ENCODE measurements around the gene STX4.
A peak's percentile ranks its signal among the peaks of the same experiment; 100 is the strongest.
"Not testable (repeated sequence)": the region's sequence is repeated elsewhere in the genome, so short reads cannot be mapped to it uniquely, and the experiment has no call there.

STX4 gene

DNA sequence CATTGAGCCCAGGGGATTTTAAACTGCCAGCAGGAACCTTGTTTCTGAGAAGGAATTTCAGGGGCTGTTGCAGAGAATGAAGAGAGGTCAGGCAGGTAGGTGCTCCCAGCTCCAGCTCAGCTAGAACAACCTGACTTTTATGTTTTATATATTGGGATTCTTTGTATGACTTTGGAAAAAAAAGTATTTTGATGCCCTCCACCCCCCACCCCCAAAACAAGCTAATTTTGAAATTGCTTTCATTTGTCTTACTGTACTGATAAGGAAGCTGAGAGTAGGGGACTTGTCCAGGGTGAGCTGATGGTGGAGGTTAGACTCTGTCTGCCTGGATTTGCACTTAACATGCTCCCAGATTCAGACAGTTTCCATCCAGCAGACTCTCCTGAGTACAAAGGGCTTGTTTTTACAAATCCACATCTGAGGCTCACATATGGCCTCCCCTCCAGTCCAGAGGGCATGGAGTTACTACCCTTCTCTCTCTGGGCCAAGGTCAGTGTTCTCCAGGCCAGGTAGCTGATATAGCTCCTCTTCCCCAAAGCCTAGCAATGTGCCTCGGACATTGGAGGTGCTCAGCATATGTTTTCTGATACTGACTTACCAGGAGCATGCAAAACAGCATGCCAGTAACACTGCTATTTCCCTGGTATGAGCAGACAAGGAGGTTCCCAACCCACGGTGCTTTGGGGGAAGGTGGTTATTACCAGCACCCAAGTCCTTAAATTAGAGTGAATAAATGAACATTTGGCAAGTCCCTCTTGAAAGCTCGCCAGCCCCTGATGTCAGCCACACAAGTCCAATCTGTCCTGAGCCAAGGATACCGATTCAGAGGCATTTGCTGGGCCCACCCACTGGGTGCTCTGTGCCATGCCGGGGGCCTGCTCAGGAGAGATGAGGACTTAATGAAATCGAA lies 34.3 kb upstream of the STX4 start:
- FAIRE-seq (no peak), DNase-seq (ENCODE audit: low spot score) (no peak)

DNA sequence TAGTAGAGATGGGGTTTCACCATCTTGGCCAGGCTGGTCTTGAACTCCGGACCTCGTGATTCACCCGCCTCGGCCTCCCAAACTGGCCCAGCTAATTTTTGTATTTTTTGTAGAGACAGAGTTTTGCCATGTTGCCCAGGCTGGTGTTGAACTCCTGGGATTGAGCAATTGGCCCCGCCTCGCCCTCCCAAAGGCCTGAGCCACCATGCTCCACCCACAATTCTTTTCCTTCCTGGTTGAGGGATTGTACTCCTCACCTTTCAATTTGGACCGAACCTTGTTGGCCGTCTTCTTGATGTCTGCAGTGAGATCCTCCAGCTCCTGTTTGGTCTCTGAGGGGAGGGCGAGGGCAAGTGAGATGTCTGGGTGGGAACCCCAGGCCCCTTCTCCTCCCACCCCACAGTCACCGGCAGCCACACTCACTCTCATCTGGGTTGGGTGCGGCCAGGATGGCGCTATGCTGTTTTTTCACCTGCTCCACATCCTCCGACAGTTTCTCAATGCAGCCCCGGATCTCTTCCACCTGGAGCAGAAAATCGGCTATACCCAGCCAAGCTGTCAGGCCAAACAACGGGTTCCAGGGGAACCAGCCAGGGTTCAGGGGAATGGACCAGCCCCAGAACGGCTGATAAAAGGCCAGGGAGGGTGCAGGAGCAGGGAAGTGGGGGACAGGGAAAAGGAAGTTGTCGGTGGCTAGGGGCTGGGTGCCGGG lies 32.5 kb upstream of the STX4 start:
- DNase-seq (ENCODE audit: low spot score) (no peak), FAIRE-seq (no peak)

DNA sequence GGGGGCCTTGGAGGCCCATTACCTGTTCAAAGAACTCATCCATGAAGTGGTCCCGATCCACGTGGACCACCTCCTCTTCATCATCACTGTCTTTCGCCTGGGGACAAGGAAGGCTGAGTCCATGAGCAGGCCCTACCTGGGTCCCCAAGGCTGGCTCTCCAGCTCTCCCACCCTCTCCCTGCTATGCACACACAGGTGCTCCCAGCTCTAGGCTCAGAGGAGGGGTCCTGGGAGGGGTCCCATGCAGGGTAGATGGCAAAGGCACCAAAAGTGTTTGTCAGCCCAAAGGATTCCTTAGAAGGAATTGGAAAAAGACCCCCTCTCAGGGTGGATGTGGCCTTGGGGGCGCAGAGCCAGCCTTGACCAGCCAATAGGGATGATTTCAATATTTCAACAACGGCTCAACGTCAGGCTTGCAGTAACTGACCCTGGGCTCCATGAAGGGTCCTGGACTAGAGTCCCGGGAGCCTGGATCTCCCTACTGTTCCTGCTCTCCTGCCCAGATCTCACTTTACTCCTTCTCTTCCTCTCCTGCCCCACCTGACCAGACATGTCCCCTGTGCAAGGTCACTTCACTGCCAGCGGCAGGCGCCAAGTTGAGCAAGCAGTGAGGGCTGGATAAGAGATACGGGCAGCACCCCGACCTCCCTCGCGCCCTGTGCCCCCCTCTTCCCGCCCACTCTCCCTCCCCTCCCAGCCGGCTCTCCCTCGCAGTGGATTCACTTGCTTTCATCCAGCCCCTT lies 31.7 kb upstream of the STX4 start:
- FAIRE-seq: no peak
- DNase-seq (ENCODE audit: low spot score): no peak

DNA sequence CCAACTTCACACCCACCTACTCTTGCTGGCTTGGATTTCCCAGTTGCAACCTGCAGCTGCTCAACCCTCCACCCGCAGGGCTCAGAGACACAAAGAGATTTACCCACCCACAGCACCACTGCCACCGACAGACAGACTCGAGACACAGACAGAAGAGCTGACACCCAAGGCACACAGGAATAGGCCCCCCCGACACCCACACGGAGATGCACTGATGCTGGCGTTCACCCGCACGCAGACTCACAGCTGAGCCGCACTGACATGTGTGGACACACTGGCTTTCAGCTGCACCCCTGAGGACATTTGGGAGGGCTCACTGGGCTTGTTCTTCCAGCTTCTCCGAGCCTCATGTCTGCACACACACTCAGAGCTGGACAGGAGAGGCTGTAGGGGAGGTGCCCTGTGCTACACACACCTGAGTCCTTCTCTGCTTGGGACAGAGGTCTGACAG lies 31.1 kb upstream of the STX4 start:
- DNase-seq (ENCODE audit: low spot score): no peak
- FAIRE-seq: no peak

DNA sequence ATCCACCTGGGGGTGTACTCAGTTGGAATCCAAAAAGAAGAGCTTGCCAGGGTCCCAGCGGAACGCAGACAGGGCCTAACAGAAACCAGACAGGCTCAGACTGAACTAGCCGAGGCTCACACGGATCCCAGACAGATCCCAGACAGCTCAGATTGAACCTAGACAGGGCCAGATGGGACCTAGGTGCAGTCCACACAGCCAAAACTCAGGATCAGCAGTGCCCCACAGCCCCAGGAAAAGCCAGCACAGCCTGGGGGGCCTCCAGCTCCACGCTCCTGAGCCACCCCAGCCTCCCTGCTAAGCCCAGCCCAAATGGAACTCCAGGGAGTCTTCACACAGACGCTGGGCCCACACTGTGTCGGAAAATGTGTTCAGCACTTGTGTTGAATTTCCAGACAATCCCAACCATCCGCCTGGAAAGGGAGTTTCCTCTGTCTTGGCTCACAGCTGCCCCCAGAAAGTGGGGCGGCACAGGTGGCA lies 30.5 kb upstream of the STX4 start:
- no peak for DNase-seq (ENCODE audit: low spot score)
- FAIRE-seq: no peak

DNA sequence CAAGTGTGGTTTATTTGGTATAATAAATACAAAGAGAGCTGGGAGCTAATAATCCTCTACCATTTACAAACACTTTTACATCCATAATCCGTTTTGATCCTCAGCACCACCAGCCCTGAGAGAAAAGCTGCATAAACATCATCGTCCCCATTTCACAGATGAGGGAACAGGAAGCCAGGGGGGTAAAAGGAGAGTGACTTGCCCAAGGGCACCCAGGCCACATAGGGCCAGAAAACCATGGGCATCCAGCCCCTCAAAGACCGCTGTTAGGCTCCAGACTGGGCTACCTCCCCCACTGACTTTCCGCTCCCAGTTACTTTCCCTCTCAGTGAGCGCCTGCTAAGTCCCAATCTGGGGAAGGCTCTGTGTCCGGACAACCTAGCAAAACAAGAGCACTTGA lies 29.6 kb upstream of the STX4 start:
- DNase-seq (ENCODE audit: low spot score) (no peak), FAIRE-seq (no peak)

DNA sequence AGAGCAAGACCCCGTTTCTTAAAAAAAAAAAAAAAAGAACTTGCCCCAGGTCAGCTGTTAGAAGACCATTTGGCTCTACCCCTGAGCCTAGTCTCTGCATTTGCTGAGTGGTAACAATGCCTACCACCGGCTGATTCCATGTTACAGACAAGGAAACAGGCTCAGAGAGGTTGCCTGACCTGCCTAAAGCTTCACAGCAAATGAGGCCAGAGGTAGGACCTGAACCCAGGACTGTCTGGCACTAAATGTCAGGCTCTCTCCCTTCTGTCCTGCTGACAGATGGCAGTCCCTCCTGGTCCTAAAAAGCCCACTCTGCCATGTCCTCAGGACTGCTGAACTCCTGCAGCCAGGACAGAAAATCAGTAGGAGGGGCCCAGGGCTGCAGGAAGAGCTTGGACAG lies 28.7 kb upstream of the STX4 start:
- FAIRE-seq: no peak
- DNase-seq (ENCODE audit: low spot score): no peak

DNA sequence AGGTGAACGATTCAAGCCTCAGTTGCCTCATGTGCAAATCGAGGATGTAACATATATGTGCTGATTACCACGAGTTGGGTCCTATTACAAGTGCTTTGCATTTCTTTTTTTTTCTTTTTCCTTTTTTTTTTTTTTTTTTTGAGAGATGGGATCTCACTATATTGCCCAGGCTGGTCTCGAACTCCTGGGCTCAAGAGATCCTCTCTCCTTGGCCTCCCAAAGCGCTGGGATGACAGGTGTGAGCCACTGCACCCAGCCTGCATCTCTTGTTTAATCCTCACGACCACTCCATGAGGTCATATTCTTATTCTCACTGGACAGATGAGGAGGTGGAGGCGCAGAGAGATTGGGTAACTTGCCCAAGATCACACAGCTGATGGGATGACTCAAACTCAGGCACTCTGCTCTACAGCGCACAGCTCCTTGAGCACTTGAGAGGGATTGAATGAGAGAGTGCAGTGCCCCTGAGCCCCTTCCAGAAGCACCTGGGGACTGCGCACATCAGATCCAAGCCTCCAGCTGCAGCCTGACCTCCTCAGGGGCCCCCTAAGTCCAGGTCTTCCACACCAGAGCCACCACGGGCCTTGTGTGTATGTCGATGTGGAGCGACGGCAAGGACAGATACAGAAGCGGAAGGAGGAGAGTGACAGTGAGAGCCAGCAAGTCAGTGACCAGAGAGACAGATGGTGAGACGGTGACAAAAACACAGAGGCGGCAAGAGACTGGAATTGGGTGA lies 27.8 kb upstream of the STX4 start:
- DNase-seq (ENCODE audit: low spot score) (no peak), FAIRE-seq (no peak)

DNA sequence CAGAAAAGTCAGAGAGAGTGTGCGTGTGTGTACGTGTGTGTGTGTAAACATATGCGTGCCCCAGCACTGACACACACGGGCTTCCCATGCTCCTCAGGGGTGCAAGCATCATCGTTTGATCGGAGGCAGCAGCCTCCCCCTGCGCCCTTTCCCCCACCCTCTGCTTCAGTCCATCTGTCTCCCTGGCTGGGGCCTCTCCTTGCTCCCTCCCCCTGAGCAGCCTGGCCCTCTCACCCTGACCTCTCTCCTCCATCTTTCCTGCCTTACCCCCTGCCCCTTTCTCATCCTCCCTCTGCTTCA lies 27.3 kb upstream of the STX4 start:
- DNase-seq (ENCODE audit: low spot score) (no peak), FAIRE-seq (no peak)

DNA sequence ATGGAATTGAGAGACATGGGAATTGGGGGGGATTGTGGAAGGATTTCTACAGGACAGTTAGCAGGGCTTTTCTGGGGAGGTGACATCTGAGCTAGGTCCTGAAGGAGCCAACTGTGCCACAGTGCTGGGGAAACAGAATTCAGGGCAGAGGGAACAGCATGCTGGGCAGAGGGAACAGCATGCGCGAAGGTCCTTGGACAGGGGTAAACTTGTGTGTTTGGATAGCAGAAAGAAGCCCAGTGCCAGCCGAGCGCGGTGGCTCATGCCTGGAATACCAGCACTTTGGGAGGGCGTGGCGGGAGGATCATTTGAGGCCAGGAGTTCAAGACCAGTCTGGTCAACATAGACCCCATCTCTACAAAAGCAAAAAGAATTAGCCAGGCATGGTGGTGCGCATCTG lies 26.8 kb upstream of the STX4 start:
- DNase-seq (ENCODE audit: low spot score): no peak
- no peak for FAIRE-seq

DNA sequence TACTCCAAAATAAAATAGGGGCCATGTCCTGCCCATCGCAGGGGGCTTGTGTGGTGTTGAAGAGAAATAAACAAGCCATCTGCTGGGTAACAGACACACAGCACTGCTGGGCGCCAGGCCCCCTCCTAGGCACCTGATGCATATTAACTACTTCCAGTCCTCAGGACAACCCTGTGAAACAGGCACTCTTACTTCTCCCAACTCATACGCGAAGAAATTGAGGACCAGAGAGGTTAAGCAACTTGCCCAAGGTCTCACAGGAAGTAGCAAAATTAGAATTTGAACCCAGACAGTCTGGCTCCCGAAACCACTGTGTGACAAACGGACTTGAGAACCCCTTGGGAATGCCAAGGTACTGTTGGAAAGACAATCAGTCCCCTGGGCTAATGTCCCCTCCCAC lies 25.7 kb upstream of the STX4 start:
- FAIRE-seq (no peak), DNase-seq (ENCODE audit: low spot score) (no peak)

DNA sequence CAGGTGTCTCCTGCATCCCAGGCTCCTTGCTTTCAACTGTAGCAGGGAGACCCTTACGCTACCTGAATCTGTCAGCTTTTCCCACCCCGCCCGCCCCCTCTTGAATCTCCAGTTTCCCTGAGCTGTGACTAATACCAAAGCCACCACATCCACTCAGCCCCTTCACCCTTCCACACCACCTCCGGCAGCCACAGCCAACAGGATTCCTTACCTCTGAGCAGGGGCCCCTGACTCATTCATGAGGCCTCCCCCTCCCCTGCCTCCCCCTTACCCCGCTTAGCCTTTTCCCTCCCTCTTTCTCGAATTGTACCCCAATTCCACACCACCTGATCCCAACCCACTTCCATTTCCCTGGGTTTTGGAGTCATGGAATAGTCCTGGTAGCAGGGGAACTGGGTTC lies 25.2 kb upstream of the STX4 start:
- FAIRE-seq (no peak), DNase-seq (ENCODE audit: low spot score) (peak; percentile 72)

DNA sequence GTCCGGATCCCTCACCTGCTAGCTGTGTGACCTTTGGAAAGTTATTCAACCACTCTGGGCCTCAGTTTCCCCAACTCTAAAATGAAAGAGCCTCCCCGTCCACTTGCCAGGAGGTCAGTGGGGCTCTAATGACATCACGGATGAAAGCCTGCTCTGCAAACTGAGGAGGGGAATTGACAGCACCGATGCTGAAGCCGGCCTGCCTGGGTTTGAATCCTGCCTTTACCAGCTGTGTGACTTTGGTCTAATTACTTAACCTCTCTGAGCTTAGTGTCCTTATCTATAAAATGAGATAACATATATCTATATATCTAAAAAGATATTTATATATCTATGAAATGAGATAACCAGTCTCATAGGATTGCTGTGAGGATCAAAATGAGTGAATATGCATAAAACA lies 24.8 kb upstream of the STX4 start:
- FAIRE-seq (no peak), DNase-seq (ENCODE audit: low spot score) (no peak)

DNA sequence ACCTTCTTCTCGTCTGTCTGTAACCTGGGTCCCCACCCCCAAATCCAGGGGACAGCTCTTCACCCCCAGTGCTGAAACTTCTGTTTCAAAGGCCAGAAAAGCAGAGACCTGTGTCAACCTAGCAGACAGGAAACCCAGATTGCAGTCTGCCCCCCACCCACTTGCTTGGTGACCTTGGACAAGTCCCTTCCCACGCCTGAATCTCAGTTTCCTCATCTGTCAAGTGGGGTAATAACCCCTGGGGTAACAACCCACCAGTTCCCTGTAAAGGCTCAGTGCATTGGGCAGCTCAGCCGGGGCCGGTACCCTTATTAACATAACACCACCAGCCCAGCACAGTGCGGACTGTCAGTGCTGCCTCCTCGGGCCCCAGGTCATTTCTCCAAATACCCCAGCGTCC lies 24.2 kb upstream of the STX4 start:
- FAIRE-seq (no peak), DNase-seq (ENCODE audit: low spot score) (no peak)

DNA sequence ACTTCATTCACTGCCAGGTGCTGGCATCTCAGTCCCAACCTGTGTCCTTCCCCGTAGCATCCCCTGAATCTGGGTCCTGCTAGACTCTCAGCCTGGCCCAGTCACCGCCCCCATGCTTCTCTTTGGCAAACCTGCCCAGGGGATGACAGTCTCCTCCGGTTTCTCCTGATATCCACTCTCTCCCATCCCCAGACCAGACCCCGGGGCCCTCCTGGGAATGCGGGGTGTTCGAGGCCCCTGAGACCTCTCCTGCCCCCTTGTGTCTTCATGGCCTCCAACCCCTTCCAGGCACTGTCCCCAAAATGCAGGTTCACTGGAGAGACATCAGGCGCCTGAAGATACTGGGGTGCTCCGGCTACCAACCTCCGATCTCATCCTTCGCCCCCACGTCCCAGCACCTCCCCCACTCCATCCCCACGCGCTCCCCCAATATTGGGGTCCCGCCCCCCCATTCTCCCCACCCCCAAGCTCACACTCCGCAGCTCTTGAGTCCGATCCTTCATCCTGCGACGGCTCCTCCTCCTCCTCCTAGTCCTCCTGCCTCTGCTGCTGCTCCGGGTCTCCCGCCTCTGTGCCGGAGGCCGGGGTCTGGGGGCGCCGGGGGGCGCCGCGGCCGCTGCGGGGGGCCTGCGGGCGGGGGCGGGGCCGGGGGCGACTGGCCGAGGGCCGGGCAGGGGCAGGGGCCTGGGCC lies 23.3 kb upstream of the STX4 start:
- no peak for DNase-seq (ENCODE audit: low spot score)
- FAIRE-seq: no peak

DNA sequence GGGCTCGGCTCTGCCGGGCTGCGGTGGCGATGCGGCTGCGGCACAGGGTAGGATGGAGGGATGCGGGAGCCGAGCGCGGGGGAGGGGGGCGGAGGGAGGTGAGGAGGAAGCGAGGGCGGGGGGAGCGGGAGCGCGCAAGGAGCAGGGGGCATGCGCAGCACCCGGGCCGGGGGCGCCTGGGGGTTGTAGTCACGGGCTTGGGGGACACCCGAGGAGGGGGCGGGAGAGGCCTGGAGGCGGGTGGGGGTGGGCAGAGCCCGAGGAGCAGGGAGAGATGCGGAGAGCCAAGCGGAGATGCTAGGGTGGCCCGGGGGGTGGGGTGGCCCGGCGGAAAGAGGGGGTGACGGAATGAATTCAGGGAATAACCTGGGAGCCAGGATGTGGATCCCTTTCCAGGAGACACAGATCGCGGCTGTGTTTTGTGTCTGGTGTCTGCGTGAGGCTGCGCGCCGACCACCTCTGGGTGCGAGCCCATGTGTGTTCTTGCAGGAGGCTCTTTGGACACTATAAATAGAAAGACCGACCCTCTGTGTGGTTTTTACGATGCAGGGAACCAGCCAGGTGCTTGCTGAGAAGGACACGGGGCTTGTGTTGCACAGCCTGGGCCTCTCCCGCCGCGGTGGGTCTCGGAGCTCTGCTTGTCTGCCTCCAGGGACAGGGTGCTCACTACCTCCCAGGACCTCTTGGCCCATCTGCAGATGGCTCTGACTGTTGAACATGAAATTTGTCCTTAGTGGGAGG lies 22.6 kb upstream of the STX4 start, which contains the start of gene STX1B:
TSS of gene STX1B (minus strand) at position 54 of the 741 bp plus-strand sequence. CDS start 242 bp downstream, outside the sequence.
- no peak for DNase-seq (ENCODE audit: low spot score)
- FAIRE-seq: no peak

DNA sequence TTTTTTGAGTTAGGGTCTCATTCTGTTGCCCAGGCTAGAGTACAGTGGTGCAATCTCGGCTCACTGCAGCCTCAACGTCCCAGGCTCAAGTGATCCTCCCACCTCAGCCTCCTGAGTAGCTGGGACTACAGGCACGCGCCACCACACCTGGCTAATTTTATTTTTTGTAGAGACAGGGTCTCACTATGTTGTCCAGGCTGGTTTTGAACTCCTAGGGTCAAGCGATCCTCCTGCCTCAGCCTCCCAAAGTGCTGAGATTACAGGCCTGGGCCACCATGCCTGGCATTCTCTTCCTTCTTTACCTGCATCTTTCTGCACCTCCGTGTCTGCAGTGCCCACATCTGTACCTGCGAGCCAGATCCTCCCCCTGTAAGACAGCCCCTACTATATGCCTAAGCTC lies 21.5 kb upstream of the STX4 start:
- FAIRE-seq; DNase-seq (ENCODE audit: low spot score): not testable (repeated sequence)

DNA sequence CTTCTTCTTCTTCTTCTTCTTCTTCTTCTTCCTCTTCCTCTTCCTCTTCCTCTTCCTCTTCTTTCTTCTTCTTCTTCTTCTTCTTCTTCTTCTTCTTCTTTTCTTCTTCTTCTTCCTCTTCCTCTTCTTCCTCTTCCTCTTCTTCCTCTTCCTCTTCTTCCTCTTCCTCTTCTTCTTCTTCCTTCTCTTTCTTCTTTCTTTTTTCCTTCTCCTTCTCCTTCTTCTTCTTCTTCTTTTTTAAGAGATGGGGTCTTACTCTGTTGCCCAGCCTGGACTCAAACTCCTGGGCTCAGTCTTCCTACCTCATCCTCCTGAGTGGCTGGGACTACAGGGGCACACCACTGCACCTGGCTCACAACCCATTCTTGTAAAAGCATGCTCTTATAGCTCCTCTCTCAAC lies 20.1 kb upstream of the STX4 start:
- DNase-seq (ENCODE audit: low spot score); FAIRE-seq: not testable (repeated sequence)

DNA sequence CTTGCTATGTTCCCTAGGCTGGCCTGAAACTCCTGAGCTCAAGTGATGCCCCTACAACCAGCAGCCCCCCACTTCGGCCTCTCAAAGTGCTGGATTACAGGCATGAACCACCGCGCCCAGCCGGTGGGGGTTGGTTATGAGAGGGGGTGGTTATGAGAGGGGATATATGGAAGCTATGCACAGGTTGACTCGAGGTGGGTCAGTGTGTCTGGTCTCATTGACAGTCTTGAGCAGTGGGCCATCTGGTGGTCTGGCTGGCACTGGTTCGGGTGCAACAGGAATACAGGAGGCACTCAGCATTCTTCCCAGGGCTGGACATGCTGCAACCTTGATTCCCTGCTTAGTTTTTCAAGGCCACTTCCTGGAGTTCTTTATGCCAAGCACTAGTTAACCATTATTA lies 17.3 kb upstream of the STX4 start:
- DNase-seq (ENCODE audit: low spot score): no peak
- no peak for FAIRE-seq

DNA sequence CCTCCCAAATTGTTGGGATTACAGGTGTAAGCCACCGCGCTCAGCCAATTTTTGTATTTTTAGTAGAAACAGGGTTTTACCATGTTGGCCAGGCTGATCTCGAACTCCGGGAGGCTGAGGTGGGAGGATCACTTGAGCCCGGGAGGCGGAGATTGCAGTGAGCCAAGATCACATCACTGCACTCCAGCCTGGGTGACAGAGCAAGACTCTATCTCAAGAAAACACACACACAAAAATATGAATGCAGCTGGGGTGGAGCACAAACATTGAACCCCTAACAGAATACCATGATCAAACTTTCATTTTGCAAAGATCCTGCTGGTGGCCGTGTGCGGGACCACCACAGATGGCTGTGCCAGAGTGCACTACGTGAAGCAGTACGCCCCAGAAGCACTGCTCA lies 15.6 kb upstream of the STX4 start:
- not testable (repeated sequence) for DNase-seq (ENCODE audit: low spot score); FAIRE-seq
